NCI-H187 treated with DMSO at 0.1 percent for 48 hours (cell line): Measurements from ENCODE around the gene STIP1.
"Not testable (repeated sequence)": the region's sequence is repeated elsewhere in the genome, so short reads cannot be mapped to it uniquely, and the experiment has no call there.

Source experiments
- DNase-seq: peaks from one replicate; lab custom pipeline; 2025; lab: John Stamatoyannopoulos, UW

The STIP1 gene

GRCh38 chr11:64157631-64158394 lies 28.2 kb upstream of the STIP1 start:
- no peak for DNase-seq

DNA sequence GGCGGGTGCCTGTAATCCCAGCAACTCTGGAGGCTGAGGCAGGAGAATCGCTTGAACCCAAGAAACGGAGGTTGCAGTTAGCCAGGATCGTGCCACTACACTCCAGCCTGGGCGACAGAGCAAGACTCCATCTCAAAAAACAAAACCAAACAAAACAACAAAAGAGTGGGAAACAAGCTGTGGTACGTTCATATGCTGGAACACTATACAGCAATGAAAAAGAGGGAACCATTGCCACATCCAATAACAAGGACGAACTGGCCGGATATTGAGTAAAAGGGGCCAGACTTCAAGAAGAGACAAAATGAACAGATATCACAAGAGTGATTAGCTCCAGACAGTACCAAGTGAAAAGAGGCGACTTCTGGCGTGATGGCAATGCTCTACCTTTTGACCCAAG lies 24.9 kb upstream of the STIP1 start:
- DNase-seq = no peak

- not testable (repeated sequence) for DNase-seq
Observed at GRCh38 chr11:64162769-64163168, 23.2 kb upstream of the STIP1 start.

DNA sequence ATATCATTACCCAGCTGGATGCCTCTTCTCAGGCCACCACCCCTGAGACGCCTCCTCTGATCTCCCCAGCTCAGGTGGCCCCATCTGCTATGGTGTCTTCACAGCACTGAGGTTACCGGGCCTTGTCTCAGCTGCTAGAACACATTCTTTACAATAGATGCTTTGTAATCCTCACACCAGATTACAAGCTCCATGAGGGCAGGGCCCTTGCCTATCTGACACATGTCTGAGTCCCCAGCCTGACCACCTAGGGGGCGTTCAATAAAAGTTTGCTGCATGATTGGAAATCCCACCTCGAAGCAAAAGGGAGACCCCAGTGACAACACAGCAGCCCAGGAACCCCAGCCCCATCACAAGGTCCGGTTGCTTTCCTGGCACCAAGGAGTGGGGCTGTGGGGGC lies 22.0 kb upstream of the STIP1 start:
- DNase-seq = no peak

GRCh38 chr11:64164392-64165312 lies 21.3 kb upstream of the STIP1 start:
- no peak for DNase-seq

DNA sequence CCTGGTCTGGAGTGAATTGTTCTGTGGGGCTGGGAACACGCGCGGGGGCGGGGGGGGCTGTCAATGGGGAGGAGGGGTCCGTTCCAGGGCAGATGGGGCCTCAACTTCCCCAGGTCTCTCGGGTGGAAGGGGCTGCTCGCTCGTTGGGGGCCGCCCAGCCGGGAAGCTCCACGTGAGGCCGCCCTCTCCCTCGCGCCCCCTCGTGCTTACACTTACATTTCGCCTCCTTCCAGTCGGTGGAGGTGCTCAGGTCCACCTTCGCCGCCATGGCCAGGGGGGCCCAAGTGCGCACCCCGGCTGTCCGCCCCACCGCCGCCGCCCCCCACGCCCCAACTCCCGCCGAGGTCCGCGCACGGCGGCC lies 20.5 kb upstream of the STIP1 start:
- no peak for DNase-seq

DNA sequence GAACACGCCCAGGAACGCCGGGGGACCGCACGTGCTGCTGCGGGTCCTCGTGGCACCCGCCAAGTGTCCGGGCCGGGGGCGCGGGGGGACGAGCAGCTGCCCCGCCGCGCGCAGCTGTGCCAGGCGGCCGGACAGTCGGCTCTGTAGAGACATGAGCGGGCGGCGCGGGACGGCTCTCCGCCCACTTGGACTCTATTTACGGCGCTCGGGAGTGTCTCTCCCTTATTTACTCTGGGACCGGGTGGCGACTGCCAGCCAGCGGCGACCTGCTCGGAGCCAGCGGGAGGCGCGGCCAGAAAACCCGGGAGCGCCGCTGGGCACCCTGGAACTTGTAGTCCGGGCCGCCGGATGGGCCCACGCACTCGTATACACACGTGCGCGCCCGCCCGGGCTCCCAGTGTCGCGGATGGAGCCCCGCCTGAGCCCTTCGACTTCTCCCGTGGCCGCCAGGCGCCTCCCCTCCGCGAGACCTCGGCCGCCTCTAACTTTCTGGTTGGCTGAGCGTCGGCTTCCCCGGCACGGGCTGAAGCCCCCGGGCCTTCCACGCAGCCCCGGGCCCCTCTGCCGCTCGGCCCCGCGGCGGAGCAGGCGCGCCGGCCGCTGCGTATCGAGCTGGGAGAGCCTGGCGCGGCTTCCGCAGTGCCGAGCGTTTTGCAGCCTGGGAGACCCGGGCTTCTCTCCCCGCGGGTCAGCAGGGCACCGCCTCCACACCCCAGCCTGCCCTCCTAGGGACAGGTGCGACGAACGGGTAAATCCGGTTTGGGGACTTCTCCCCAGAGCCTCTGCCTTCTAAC lies 19.9 kb upstream of the STIP1 start, which contains the start of gene MACROD1:
Gene MACROD1 (minus strand): TSS at position 272 of the 794 bp plus-strand sequence. CDS start 119 bp downstream, at position 153.
- peak; percentile 45 for DNase-seq

- no peak for DNase-seq
Observed at GRCh38 chr11:64170419-64170818, 15.6 kb upstream of the STIP1 start.

- DNase-seq = no peak
Observed at GRCh38 chr11:64173616-64174355, 12.2 kb upstream of the STIP1 start.

DNA sequence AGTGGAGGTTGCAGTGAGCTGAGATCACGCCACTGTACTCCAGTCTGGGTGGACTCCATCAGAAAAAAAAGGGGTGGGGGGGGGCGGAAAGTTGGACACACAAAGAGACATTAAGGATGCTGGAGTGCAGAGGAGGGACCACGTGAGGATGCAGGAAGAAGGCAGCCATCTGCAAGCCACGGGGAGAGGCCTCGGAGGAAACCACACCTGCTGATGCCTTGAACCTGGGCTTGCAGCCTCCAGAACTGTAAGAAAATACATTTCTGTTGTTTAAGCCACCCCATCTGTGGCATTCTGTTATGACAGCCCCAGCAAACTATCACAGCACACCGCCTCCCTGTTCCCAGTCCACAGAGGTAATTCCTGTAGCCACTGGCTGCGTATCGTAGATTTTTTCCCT lies 9.2 kb upstream of the STIP1 start:
- no peak for DNase-seq

DNA sequence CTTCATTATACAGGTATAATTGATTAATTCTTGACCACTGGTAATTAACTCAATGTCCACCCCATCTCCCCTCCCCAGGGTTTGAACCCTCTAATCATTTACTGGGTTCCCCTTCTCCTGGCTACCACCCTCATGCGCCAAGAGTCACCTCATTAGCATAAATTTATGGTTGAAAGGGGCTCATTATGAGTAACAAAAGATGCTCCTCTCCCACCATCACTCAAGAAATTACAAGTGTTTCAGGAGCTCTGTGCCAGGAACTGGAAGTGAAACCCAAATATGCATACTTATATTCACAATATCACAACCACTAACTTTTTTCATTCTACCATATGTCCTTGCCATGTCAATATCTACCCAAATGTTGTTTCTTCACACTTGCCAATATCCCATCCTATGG lies 7.8 kb upstream of the STIP1 start:
- DNase-seq = no peak

- no peak for DNase-seq
Observed at GRCh38 chr11:64178951-64179639, 6.9 kb upstream of the STIP1 start.

GRCh38 chr11:64180891-64181290 lies 5.1 kb upstream of the STIP1 start:
- no peak for DNase-seq

GRCh38 chr11:64181506-64182411 lies 4.2 kb upstream of the STIP1 start:
- DNase-seq = no peak

- no peak for DNase-seq
Observed at GRCh38 chr11:64183890-64184289, 2.1 kb upstream of the STIP1 start.

DNA sequence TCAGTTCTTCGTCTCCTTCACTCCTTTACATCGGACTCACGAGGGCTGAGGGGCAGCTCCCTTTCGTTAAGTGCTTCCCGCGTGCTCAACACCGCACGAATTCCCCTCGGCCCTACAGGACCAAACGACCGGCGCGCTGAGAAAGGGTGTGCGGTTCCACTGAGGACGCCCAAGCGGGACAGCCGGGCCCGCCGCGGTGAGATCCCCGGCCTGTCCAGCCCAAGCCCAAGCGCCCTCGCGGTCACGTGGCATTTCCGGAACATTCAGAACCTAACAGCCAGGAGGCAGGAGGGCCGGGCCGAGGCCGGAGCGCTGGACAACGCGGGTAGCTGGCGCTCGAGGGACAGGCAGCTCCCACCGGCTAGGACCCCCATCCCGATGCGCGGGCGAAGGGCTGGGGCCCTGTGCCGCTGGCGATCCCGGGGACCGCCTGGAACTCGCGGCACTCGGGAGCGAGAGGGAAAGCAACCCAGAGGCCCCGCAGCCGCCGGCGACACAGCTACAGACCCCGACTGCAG lies 737 bp upstream of the STIP1 start:
- no peak for DNase-seq

DNA sequence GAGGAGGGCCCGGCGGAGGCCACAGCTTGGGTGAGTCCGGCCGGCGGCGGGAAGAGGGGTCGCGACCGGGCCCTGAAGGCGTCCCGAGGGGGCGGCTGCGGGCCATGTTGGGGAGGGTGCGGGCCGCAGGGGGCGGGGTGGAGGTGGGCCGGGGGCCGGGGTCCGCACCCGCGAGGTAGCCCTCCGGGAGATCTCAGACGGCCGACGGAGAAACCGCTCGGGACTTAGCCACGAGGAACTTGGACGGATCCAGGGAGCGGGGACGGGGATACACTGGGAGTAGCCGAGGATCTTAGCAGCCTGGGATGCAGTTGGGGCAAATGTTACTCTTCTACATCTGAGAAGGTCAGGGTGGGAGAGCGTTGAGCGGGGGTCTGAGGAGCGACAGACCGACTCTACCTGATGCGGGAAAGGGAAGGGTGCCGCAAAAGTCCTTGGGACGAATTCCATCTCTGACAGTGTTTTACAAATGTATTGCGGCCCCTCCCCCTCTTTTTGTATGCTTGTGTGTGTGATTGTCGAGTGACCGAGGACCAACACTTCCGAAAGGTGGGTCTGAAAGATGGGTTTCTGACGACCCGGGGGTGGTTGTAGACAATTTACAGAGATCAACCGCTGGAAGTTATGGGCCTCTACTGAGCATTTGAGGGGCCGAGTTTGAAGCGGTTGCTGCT lies 658 bp downstream of the STIP1 start:
- DNase-seq = no peak

GRCh38 chr11:64192434-64192833 lies 6.5 kb downstream of the STIP1 start:
- no peak for DNase-seq

DNA sequence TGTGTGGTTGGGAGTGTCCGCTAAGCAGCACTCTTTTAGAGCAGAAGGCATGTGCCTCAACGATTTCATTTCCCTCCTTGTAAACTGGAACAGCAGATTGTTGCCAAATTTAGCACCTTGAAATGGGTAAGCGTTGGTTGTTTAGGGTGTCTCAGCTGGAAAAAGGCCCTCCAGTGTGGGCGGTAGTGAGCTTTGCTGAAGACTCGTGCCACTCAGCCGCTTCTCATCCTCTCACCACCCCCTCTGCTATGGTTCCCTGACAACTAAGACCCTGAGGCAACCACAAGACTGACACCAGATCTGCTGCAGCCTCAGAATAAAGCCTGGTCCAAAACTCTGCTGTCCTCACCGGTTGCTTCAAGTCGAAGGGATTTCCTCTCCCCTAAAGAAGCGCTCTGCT lies 10.7 kb downstream of the STIP1 start:
- no peak for DNase-seq
